ENCODE results near the gene PRIM2.

DNA sequence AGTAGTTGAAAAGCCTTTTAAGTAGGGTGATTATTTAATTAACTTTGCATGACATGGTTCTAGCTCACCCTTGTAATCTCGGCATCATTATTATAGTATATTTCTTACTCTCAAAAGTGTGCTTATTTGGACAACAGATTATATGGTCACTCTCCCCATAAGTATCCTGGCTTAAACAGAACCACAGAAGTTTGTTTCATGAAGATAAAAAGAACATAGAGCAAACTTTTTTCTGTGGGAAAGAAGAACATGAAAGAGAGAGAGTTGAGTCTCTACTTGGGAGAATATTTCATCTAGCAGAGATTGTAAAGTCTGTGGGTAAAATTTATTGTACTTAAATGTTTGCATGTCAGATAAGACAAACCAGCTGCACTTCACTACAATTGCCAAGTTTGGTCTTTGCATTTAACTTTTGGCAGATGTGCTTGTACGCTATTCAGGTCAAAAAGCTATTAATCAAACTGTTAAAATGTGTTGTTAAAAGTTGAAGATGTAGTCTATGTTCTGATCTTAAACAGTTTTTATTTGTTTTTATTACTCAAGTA, 33.4 kb upstream of the PRIM2 start:
- no peak for TF ChIP-seq POLR2A (IDR thresholded peaks at IDR 0.05)
- TF ChIP-seq, protein P1, sequence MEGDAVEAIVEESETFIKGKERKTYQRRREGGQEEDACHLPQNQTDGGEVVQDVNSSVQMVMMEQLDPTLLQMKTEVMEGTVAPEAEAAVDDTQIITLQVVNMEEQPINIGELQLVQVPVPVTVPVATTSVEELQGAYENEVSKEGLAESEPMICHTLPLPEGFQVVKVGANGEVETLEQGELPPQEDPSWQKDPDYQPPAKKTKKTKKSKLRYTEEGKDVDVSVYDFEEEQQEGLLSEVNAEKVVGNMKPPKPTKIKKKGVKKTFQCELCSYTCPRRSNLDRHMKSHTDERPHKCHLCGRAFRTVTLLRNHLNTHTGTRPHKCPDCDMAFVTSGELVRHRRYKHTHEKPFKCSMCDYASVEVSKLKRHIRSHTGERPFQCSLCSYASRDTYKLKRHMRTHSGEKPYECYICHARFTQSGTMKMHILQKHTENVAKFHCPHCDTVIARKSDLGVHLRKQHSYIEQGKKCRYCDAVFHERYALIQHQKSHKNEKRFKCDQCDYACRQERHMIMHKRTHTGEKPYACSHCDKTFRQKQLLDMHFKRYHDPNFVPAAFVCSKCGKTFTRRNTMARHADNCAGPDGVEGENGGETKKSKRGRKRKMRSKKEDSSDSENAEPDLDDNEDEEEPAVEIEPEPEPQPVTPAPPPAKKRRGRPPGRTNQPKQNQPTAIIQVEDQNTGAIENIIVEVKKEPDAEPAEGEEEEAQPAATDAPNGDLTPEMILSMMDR (IDR thresholded peaks at IDR 0.05) = no peak
